ENCODE results near the gene UST.

The UST gene

GRCh38 chr6:148790404-148790803 lies 43.6 kb downstream of the UST start:
- Histone ChIP-seq H3K4me1 (ENCODE audit: control insufficient read depth, insufficient read depth, low read length, poor library complexity, severe bottlenecking) (no peaks in the 10 kb centered on the region), H3K9me3 (ENCODE audit: control insufficient read depth, low read length) (peaks cover 12% of the 10 kb centered on the region), H3K36me3 (ENCODE audit: control insufficient read depth, insufficient read depth, low read length) (no peaks in the 10 kb centered on the region), H3K4me3 (ENCODE audit: extremely low read depth, insufficient read depth, low read length, poor library complexity, severe bottlenecking) (no peak overlapping the region), H3K27ac (ENCODE audit: low read depth, low read length, severe bottlenecking) (no peak overlapping the region)
- 87 to 95% methylated on average over 10 of the region's 10 CpGs for WGBS, 2 experiments (ENCODE audit: insufficient coverage in 2 of 2)

- 89 to 95% methylated on average over 9 to 10 of the region's 10 CpGs for WGBS, 2 experiments (ENCODE audit: insufficient coverage in 2 of 2)
- Histone ChIP-seq H3K4me1 (ENCODE audit: control insufficient read depth, insufficient read depth, low read length, poor library complexity, severe bottlenecking) (no peaks in the 10 kb centered on the region), H3K4me3 (ENCODE audit: extremely low read depth, insufficient read depth, low read length, poor library complexity, severe bottlenecking) (no peak overlapping the region), H3K36me3 (ENCODE audit: control insufficient read depth, insufficient read depth, low read length) (no peaks in the 10 kb centered on the region), H3K9me3 (ENCODE audit: control insufficient read depth, low read length) (peaks cover 12% of the 10 kb centered on the region), H3K27ac (ENCODE audit: low read depth, low read length, severe bottlenecking) (no peak overlapping the region)
Observed at GRCh38 chr6:148790817-148791216, 44.0 kb downstream of the UST start.

GRCh38 chr6:148791372-148791771 lies 44.5 kb downstream of the UST start:
- Histone ChIP-seq H3K27ac (ENCODE audit: low read depth, low read length, severe bottlenecking) (no peak overlapping the region), H3K36me3 (ENCODE audit: control insufficient read depth, insufficient read depth, low read length) (no peaks in the 10 kb centered on the region), H3K4me1 (ENCODE audit: control insufficient read depth, insufficient read depth, low read length, poor library complexity, severe bottlenecking) (no peaks in the 10 kb centered on the region), H3K4me3 (ENCODE audit: extremely low read depth, insufficient read depth, low read length, poor library complexity, severe bottlenecking) (no peak overlapping the region), H3K9me3 (ENCODE audit: control insufficient read depth, low read length) (peaks cover 12% of the 10 kb centered on the region)
- 93 to 100% methylated on average over 1 to 3 of the region's 3 CpGs for WGBS, 2 experiments (ENCODE audit: insufficient coverage in 2 of 2)

GRCh38 chr6:148793721-148794120 lies 46.9 kb downstream of the UST start:
- Histone ChIP-seq H3K9me3 (ENCODE audit: control insufficient read depth, low read length) (peaks cover 12% of the 10 kb centered on the region), H3K4me3 (ENCODE audit: extremely low read depth, insufficient read depth, low read length, poor library complexity, severe bottlenecking) (no peak overlapping the region), H3K4me1 (ENCODE audit: control insufficient read depth, insufficient read depth, low read length, poor library complexity, severe bottlenecking) (no peaks in the 10 kb centered on the region), H3K36me3 (ENCODE audit: control insufficient read depth, insufficient read depth, low read length) (no peaks in the 10 kb centered on the region), H3K27ac (ENCODE audit: low read depth, low read length, severe bottlenecking) (no peak overlapping the region)
- no CpG with 5 or more reads among the region's 2 CpGs for WGBS, 2 experiments (ENCODE audit: insufficient coverage in 2 of 2)

- WGBS, 2 experiments (ENCODE audit: insufficient coverage in 2 of 2) = 94 to 100% methylated on average over 1 to 4 of the region's 4 CpGs
Observed at GRCh38 chr6:148794797-148795196, 48.0 kb downstream of the UST start.

GRCh38 chr6:148795563-148795962 lies 48.7 kb downstream of the UST start:
- H3K4me1 ChIP-seq (ENCODE audit: control insufficient read depth, insufficient read depth, low read length, poor library complexity, severe bottlenecking) = no peaks in the 10 kb centered on the region
- no peak overlapping the region for H3K4me3 ChIP-seq (ENCODE audit: extremely low read depth, insufficient read depth, low read length, poor library complexity, severe bottlenecking)
- WGBS, 2 experiments (ENCODE audit: insufficient coverage in 2 of 2) = no CpG with 5 or more reads among the region's 6 CpGs
- no peak overlapping the region for H3K27ac ChIP-seq (ENCODE audit: low read depth, low read length, severe bottlenecking)
- no peaks in the 10 kb centered on the region for H3K36me3 ChIP-seq (ENCODE audit: control insufficient read depth, insufficient read depth, low read length)
- H3K9me3 ChIP-seq (ENCODE audit: control insufficient read depth, low read length) = peaks cover 12% of the 10 kb centered on the region

More at GRCh38 chr6:148794797-148795196, 48.0 kb downstream of the UST start:
- no peak overlapping the region for H3K27ac ChIP-seq (ENCODE audit: low read depth, low read length, severe bottlenecking)
- no peak overlapping the region for H3K4me3 ChIP-seq (ENCODE audit: extremely low read depth, insufficient read depth, low read length, poor library complexity, severe bottlenecking)
- no peaks in the 10 kb centered on the region for H3K36me3 ChIP-seq (ENCODE audit: control insufficient read depth, insufficient read depth, low read length)
- peaks cover 12% of the 10 kb centered on the region for H3K9me3 ChIP-seq (ENCODE audit: control insufficient read depth, low read length)
- H3K4me1 ChIP-seq (ENCODE audit: control insufficient read depth, insufficient read depth, low read length, poor library complexity, severe bottlenecking) = no peaks in the 10 kb centered on the region

GRCh38 chr6:148799647-148800046 lies 52.8 kb downstream of the UST start:
- Histone ChIP-seq H3K4me1 (ENCODE audit: control insufficient read depth, insufficient read depth, low read length, poor library complexity, severe bottlenecking) (no peaks in the 10 kb centered on the region), H3K27ac (ENCODE audit: low read depth, low read length, severe bottlenecking) (no peak overlapping the region), H3K36me3 (ENCODE audit: control insufficient read depth, insufficient read depth, low read length) (no peaks in the 10 kb centered on the region), H3K4me3 (ENCODE audit: extremely low read depth, insufficient read depth, low read length, poor library complexity, severe bottlenecking) (no peak overlapping the region), H3K9me3 (ENCODE audit: control insufficient read depth, low read length) (no peaks in the 10 kb centered on the region)
- WGBS, 2 experiments (ENCODE audit: insufficient coverage in 2 of 2) = no CpG with 5 or more reads among the region's 3 CpGs

- Histone ChIP-seq H3K4me3 (ENCODE audit: extremely low read depth, insufficient read depth, low read length, poor library complexity, severe bottlenecking) (no peak overlapping the region), H3K36me3 (ENCODE audit: control insufficient read depth, insufficient read depth, low read length) (no peaks in the 10 kb centered on the region)
- 29 to 78% methylated on average over 1 of the region's 3 CpGs for WGBS, 2 experiments (ENCODE audit: insufficient coverage in 2 of 2)
Observed at GRCh38 chr6:148800536-148800935, 53.7 kb downstream of the UST start.

GRCh38 chr6:148803979-148804378 lies 57.1 kb downstream of the UST start:
- 77 to 89% methylated on average over 3 to 5 of the region's 6 CpGs for WGBS, 2 experiments (ENCODE audit: insufficient coverage in 2 of 2)
- H3K4me1 ChIP-seq (ENCODE audit: control insufficient read depth, insufficient read depth, low read length, poor library complexity, severe bottlenecking) = no peaks in the 10 kb centered on the region
- no peaks in the 10 kb centered on the region for H3K9me3 ChIP-seq (ENCODE audit: control insufficient read depth, low read length)
- H3K27ac ChIP-seq (ENCODE audit: low read depth, low read length, severe bottlenecking) = no peak overlapping the region
- no peak overlapping the region for H3K4me3 ChIP-seq (ENCODE audit: extremely low read depth, insufficient read depth, low read length, poor library complexity, severe bottlenecking)
- no peaks in the 10 kb centered on the region for H3K36me3 ChIP-seq (ENCODE audit: control insufficient read depth, insufficient read depth, low read length)

More at GRCh38 chr6:148800536-148800935, 53.7 kb downstream of the UST start:
- H3K9me3 ChIP-seq (ENCODE audit: control insufficient read depth, low read length) = no peaks in the 10 kb centered on the region
- no peak overlapping the region for H3K27ac ChIP-seq (ENCODE audit: low read depth, low read length, severe bottlenecking)
- no peaks in the 10 kb centered on the region for H3K4me1 ChIP-seq (ENCODE audit: control insufficient read depth, insufficient read depth, low read length, poor library complexity, severe bottlenecking)

GRCh38 chr6:148805777-148806176 lies 58.9 kb downstream of the UST start:
- Histone ChIP-seq H3K4me3 (ENCODE audit: extremely low read depth, insufficient read depth, low read length, poor library complexity, severe bottlenecking) (no peak overlapping the region), H3K9me3 (ENCODE audit: control insufficient read depth, low read length) (no peaks in the 10 kb centered on the region), H3K4me1 (ENCODE audit: control insufficient read depth, insufficient read depth, low read length, poor library complexity, severe bottlenecking) (no peaks in the 10 kb centered on the region), H3K36me3 (ENCODE audit: control insufficient read depth, insufficient read depth, low read length) (no peaks in the 10 kb centered on the region), H3K27ac (ENCODE audit: low read depth, low read length, severe bottlenecking) (no peak overlapping the region)
- WGBS, 2 experiments (ENCODE audit: insufficient coverage in 2 of 2) = 89 to 92% methylated on average over 1 to 2 of the region's 4 CpGs

- Histone ChIP-seq H3K36me3 (ENCODE audit: control insufficient read depth, insufficient read depth, low read length) (no peaks in the 10 kb centered on the region), H3K27ac (ENCODE audit: low read depth, low read length, severe bottlenecking) (no peak overlapping the region), H3K4me3 (ENCODE audit: extremely low read depth, insufficient read depth, low read length, poor library complexity, severe bottlenecking) (no peak overlapping the region), H3K4me1 (ENCODE audit: control insufficient read depth, insufficient read depth, low read length, poor library complexity, severe bottlenecking) (no peaks in the 10 kb centered on the region), H3K9me3 (ENCODE audit: control insufficient read depth, low read length) (no peaks in the 10 kb centered on the region)
- WGBS, 2 experiments (ENCODE audit: insufficient coverage in 2 of 2) = 94 to 97% methylated on average over 5 to 7 of the region's 7 CpGs
Observed at GRCh38 chr6:148807784-148808183, 61.0 kb downstream of the UST start.
